AG08396 (cell line): ENCODE data around the gene SHISAL1.

Source experiments
- DNase-seq: peaks from one replicate; pipeline ENCODE4 v3.0.0; 2012; ENCODE audit warnings: low spot score, mixed read lengths

Gene SHISAL1

GRCh38 chr22:44312766-44313165 is at the start of gene SHISAL1:
Gene SHISAL1 (minus strand): TSS chr22:44312951. CDS start chr22:44300945, 12,006 bp downstream.
- no peak for DNase-seq

GRCh38 chr22:44361391-44362126 is 48.8 kb upstream of the SHISAL1 start:
- DNase-seq = no peak

GRCh38 chr22:44360668-44361381 is 48.1 kb upstream of the SHISAL1 start:
- DNase-seq = peak; percentile 87

- no peak for DNase-seq
These were observed 47.5 kb upstream of the SHISAL1 start for GRCh38 chr22:44360306-44360667.

GRCh38 chr22:44359496-44360110 is 46.9 kb upstream of the SHISAL1 start:
- no peak for DNase-seq

- no peak for DNase-seq
These were observed 46.1 kb upstream of the SHISAL1 start for GRCh38 chr22:44358709-44359440.

- DNase-seq = peak; percentile 43
These were observed 45.3 kb upstream of the SHISAL1 start for GRCh38 chr22:44357966-44358465.

- DNase-seq = no peak
These were observed 44.7 kb upstream of the SHISAL1 start for GRCh38 chr22:44357296-44357965.

GRCh38 chr22:44355716-44356070 is 42.9 kb upstream of the SHISAL1 start:
- DNase-seq = no peak

- no peak for DNase-seq
These were observed 41.5 kb upstream of the SHISAL1 start for GRCh38 chr22:44354288-44354687.

GRCh38 chr22:44353041-44353440 is 40.3 kb upstream of the SHISAL1 start:
- no peak for DNase-seq

- no peak for DNase-seq
These were observed 39.8 kb upstream of the SHISAL1 start for GRCh38 chr22:44352378-44353035.

GRCh38 chr22:44351685-44352377 is 39.1 kb upstream of the SHISAL1 start:
- DNase-seq = peak; percentile 90

GRCh38 chr22:44351037-44351436 is 38.3 kb upstream of the SHISAL1 start:
- no peak for DNase-seq

GRCh38 chr22:44349594-44349993 is 36.8 kb upstream of the SHISAL1 start:
- DNase-seq = no peak

- DNase-seq = no peak
These were observed 36.3 kb upstream of the SHISAL1 start for GRCh38 chr22:44348971-44349560.

- no peak for DNase-seq
These were observed 34.8 kb upstream of the SHISAL1 start for GRCh38 chr22:44347549-44347948.

GRCh38 chr22:44347080-44347479 is 34.3 kb upstream of the SHISAL1 start:
- no peak for DNase-seq

GRCh38 chr22:44345872-44346271 is 33.1 kb upstream of the SHISAL1 start:
- no peak for DNase-seq

GRCh38 chr22:44344407-44344806 is 31.7 kb upstream of the SHISAL1 start:
- no peak for DNase-seq
